Stimulated activated CD8-positive, alpha-beta memory T cell treated with anti-CD3 and anti-CD28 coated beads, Interleukin-2, amount 100 ng/mL, for 1 hour (primary cell): Measurements from ENCODE around the gene DLG2.

ENCODE experiments used
- DNase-seq, 2 donors: peaks; one replicate each; pipeline ENCODE4 v3.0.0-alpha.2; 2020; ENCODE audit warnings: low read depth in 2 of 2

DLG2 gene

GRCh38 chr11:84215672-84216071 lies 1411.5 kb downstream of the DLG2 start:
- DNase-seq: no peak

GRCh38 chr11:84214557-84214956 lies 1412.6 kb downstream of the DLG2 start:
- DNase-seq: no peak

GRCh38 chr11:84212468-84213390 lies 1414.4 kb downstream of the DLG2 start:
- DNase-seq: no peak

GRCh38 chr11:84211896-84212295 lies 1415.2 kb downstream of the DLG2 start:
- no peak for DNase-seq

GRCh38 chr11:84194696-84195095 lies 1432.4 kb downstream of the DLG2 start:
- DNase-seq: no peak

GRCh38 chr11:84193706-84194105 lies 1433.4 kb downstream of the DLG2 start:
- DNase-seq: no peak

- no peak for DNase-seq
Observed at GRCh38 chr11:84188521-84188920, 1438.6 kb downstream of the DLG2 start.

- no peak for DNase-seq
Observed at GRCh38 chr11:84173078-84173477, 1454.1 kb downstream of the DLG2 start.

GRCh38 chr11:84165139-84165538 lies 1462.0 kb downstream of the DLG2 start:
- DNase-seq: no peak

GRCh38 chr11:84164728-84165127 lies 1462.4 kb downstream of the DLG2 start:
- no peak for DNase-seq

- no peak for DNase-seq
Observed at GRCh38 chr11:84163116-84163515, 1464.0 kb downstream of the DLG2 start.

- DNase-seq: no peak
Observed at GRCh38 chr11:84157639-84158038, 1469.5 kb downstream of the DLG2 start.

GRCh38 chr11:84146826-84147225 lies 1480.3 kb downstream of the DLG2 start:
- DNase-seq: no peak

GRCh38 chr11:84145616-84146185 lies 1481.4 kb downstream of the DLG2 start:
- no peak for DNase-seq

GRCh38 chr11:84144531-84144930 lies 1482.6 kb downstream of the DLG2 start:
- DNase-seq: no peak

- DNase-seq: no peak
Observed at GRCh38 chr11:84142411-84142810, 1484.7 kb downstream of the DLG2 start.

- no peak for DNase-seq
Observed at GRCh38 chr11:84140386-84141169, 1486.6 kb downstream of the DLG2 start.

- no peak for DNase-seq
Observed at GRCh38 chr11:84137960-84138359, 1489.2 kb downstream of the DLG2 start.

- DNase-seq: no peak
Observed at GRCh38 chr11:84137505-84137904, 1489.6 kb downstream of the DLG2 start.

- no peak for DNase-seq
Observed at GRCh38 chr11:84136926-84137325, 1490.2 kb downstream of the DLG2 start.

GRCh38 chr11:84130646-84131427 lies 1496.3 kb downstream of the DLG2 start:
- DNase-seq: no peak
